Measurements from ENCODE around the gene HSPH1. TPM values are rescaled to one million over a fixed set of nuclear protein-coding genes. Genes with fewer than 3 reads are reported as not detected.

HSPH1 gene
- total and polyA plus RNA-seq, 10 of the 15 experiments (the other 5 are each of a cell fraction or from before 2014, with no cell fraction given), result 40.2 to 159 (median 92.6) TPM

GRCh38 chr13:31092646-31093045 is 69.1 kb downstream of the HSPH1 start:
- SMC1A ChIA-PET (ENCODE audit: uncharacterized antibody, unreplicated experiment), result no interaction called here
- H2AFZ ChIP-seq (ENCODE audit: control insufficient read depth, low read depth, low read length), result no peak overlapping the region
- H3K9ac ChIP-seq (ENCODE audit: control insufficient read depth, insufficient read depth, low read length), result no peak overlapping the region
- H3K4me2 ChIP-seq (ENCODE audit: control insufficient read depth, insufficient read depth), result no peak overlapping the region
- WGBS (ENCODE audit: insufficient coverage, insufficient replicate concordance, low lambda C conversion rate, missing lambda C conversion rate), result 77% methylated on average over 5 of the region's 5 CpGs
- H3K9me3 ChIP-seq (replicated peaks; ENCODE audit: control insufficient read depth, insufficient read depth, low read length), result no peaks in the 10 kb centered on the region
- RAD21 ChIA-PET (ENCODE audit: unreplicated experiment), result no interaction called here
- H3K4me3 ChIP-seq, result no peak overlapping the region
- ATAC-seq (no peak), FAIRE-seq (no peak), DNase-seq (ENCODE audit: low read depth, low spot score) (no peak)
- H3K36me3 ChIP-seq (ENCODE audit: control insufficient read depth in 2 of 2, insufficient read depth in 2 of 2, low read length in 1 of 2), result no peaks in the 10 kb centered on the region
- H3K27me3 ChIP-seq (replicated peaks in 1 of 2; ENCODE audit: control insufficient read depth in 2 of 2, insufficient read depth in 2 of 2, low read length in 1 of 2), result peaks cover 0 to 3% of the 10 kb centered on the region in 2 experiments; a peak in 3 of 4 replicates
- BruUV-seq (replicated peaks), result no TSS peak
- H3K4me1 ChIP-seq (ENCODE audit: control insufficient read depth, insufficient read depth, low read length), result peaks cover 5% of the 10 kb centered on the region; the same call in 1 of the 2 replicates
- no peak overlapping the region for H3K27ac ChIP-seq (ENCODE audit: control insufficient read depth, insufficient read depth)
- no peaks in the 10 kb centered on the region for H3K79me2 ChIP-seq (ENCODE audit: control insufficient read depth, insufficient read depth, low read length)
- CTCF ChIA-PET, result no interaction called here
- H4K20me1 ChIP-seq (ENCODE audit: control insufficient read depth, insufficient read depth), result no peaks in the 10 kb centered on the region; the same call in 1 of the 2 replicates
- intact Hi-C loops (cut with micrococcal nuclease; ENCODE audit: unreplicated experiment) (no loop called here), in situ Hi-C loops (cut with MboI) (no loop called here)
- POLR2A ChIA-PET, result no interaction called here
- no peak for TF ChIP-seq NBN (IDR thresholded peaks at IDR 0.05)
- no peak for TF ChIP-seq FOXM1 (IDR thresholded peaks at IDR 0.05; ENCODE audit: low read depth, low read length)
- TF ChIP-seq ASH2L (IDR thresholded peaks at IDR 0.05; ENCODE audit: borderline replicate concordance, low read depth), result no peak
- no peak for TF ChIP-seq IRF4 (IDR thresholded peaks at IDR 0.05; ENCODE audit: low read depth, low read length)
- TF ChIP-seq, protein P1, sequence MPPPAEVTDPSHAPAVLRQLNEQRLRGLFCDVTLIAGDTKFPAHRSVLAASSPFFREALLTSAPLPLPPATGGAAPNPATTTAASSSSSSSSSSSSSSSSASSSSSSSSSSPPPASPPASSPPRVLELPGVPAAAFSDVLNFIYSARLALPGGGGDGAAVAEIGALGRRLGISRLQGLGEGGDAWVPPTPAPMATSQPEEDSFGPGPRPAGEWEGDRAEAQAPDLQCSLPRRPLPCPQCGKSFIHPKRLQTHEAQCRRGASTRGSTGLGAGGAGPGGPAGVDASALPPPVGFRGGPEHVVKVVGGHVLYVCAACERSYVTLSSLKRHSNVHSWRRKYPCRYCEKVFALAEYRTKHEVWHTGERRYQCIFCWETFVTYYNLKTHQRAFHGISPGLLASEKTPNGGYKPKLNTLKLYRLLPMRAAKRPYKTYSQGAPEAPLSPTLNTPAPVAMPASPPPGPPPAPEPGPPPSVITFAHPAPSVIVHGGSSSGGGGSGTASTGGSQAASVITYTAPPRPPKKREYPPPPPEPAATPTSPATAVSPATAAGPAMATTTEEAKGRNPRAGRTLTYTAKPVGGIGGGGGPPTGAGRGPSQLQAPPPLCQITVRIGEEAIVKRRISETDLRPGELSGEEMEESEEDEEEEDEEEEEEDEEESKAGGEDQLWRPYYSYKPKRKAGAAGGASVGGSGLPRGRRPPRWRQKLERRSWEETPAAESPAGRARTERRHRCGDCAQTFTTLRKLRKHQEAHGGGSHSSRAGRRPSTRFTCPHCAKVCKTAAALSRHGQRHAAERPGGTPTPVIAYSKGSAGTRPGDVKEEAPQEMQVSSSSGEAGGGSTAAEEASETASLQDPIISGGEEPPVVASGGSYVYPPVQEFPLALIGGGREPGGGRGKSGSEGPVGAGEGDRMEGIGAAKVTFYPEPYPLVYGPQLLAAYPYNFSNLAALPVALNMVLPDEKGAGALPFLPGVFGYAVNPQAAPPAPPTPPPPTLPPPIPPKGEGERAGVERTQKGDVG (CRISPR knock-in tag; IDR thresholded peaks at IDR 0.05), result no peak
- TF ChIP-seq BCLAF1 (IDR thresholded peaks at IDR 0.05), result no peak
- no peak for TF ChIP-seq ZNF207 (IDR thresholded peaks at IDR 0.05; ENCODE audit: borderline replicate concordance)
- no peak for TF ChIP-seq CUX1 (IDR thresholded peaks at IDR 0.05; ENCODE audit: insufficient replicate concordance, low read depth, low read length)
- TF ChIP-seq, protein P2, sequence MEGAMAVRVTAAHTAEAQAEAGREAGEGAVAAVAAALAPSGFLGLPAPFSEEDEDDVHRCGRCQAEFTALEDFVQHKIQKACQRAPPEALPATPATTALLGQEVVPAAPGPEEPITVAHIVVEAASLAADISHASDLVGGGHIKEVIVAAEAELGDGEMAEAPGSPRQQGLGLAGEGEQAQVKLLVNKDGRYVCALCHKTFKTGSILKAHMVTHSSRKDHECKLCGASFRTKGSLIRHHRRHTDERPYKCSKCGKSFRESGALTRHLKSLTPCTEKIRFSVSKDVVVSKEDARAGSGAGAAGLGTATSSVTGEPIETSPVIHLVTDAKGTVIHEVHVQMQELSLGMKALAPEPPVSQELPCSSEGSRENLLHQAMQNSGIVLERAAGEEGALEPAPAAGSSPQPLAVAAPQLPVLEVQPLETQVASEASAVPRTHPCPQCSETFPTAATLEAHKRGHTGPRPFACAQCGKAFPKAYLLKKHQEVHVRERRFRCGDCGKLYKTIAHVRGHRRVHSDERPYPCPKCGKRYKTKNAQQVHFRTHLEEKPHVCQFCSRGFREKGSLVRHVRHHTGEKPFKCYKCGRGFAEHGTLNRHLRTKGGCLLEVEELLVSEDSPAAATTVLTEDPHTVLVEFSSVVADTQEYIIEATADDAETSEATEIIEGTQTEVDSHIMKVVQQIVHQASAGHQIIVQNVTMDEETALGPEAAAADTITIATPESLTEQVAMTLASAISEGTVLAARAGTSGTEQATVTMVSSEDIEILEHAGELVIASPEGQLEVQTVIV (IDR thresholded peaks at IDR 0.05; ENCODE audit: borderline replicate concordance, partially characterized antibody), result no peak
- TF ChIP-seq SIN3A (IDR thresholded peaks at IDR 0.05; ENCODE audit: low read depth, low read length), result no peak
